Measurements from ENCODE around the gene GRIP2. TPM values are rescaled to one million over a fixed set of nuclear protein-coding genes. Genes with fewer than 3 reads are reported as not detected.
A peak's percentile ranks its signal among the peaks of the same experiment; 100 is the strongest.

GRIP2 gene
- total and polyA plus RNA-seq, 9 of the 15 experiments (the other 6 are each of a cell fraction or from before 2014, with no cell fraction given) = 0.01 TPM; not detected in 7

DNA sequence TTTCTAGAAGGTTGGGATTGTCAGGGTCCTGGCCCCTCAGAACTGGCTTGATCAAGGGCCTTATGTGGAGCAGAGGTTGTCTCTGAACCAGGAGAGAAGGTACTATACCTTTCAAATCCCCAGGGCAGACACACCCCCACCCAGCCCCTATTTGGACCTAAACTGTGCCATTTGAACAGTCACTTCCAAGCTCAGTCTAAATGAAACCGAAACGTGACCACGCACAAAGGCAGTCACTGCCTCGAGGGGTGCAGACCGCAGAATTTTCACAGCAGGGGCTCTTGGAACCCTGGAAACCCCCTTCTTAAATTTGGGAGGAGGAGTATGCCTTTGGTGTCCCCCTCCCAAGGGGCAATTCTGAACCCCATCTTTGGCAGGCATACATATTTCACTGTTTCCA lies 53.7 kb downstream of the GRIP2 start (continued):
- TF ChIP-seq HNRNPUL1 (IDR thresholded peaks at IDR 0.05; ENCODE audit: low read length) (no peak), ZNF766 (CRISPR knock-in tag; conservative IDR thresholded peaks at IDR 0.05) (no peak), JUNB (CRISPR knock-in tag; conservative IDR thresholded peaks at IDR 0.05) (no peak)
- TF ChIP-seq, protein P1, sequence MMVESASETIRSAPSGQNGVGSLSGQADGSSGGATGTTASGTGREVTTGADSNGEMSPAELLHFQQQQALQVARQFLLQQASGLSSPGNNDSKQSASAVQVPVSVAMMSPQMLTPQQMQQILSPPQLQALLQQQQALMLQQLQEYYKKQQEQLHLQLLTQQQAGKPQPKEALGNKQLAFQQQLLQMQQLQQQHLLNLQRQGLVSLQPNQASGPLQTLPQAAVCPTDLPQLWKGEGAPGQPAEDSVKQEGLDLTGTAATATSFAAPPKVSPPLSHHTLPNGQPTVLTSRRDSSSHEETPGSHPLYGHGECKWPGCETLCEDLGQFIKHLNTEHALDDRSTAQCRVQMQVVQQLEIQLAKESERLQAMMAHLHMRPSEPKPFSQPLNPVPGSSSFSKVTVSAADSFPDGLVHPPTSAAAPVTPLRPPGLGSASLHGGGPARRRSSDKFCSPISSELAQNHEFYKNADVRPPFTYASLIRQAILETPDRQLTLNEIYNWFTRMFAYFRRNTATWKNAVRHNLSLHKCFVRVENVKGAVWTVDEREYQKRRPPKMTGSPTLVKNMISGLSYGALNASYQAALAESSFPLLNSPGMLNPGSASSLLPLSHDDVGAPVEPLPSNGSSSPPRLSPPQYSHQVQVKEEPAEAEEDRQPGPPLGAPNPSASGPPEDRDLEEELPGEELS (CRISPR knock-in tag; IDR thresholded peaks at IDR 0.05; ENCODE audit: borderline replicate concordance) = no peak

DNA sequence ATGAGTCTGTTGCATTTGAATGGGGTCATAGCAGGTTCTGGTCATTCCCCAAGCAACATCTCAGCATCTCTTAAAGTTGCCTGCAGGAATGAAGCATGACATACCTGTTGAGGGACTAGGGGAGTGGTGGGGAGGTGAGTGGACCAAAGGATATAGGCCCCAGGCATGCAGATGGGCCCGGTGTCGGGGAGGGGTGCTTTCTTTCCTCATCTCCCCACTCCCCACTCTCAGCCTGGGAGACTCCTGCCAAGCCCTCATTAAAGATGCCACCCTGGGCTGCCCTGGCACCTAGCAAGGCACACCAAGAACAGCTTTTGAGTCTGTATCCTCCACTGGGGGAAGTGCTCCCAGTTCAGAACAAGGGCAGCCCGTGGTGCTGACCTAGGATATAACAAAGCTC lies 54.2 kb downstream of the GRIP2 start:
- Histone ChIP-seq H3K9ac (ENCODE audit: insufficient read depth in 1 of 2, low read depth in 2 of 2, low read length in 2 of 2) (0 out of 4 replicates have a peak overlapping the region, but pooled peaks of 1 of the 2 experiments have one; percentile 49), H3K27me3 (ENCODE audit: control insufficient read depth in 2 of 2, insufficient read depth in 2 of 2, low read length in 2 of 2) (no peaks in the 10 kb centered on the region), H4K20me1 (replicated peaks; ENCODE audit: control insufficient read depth, insufficient read depth, low read length) (0 out of 2 replicates have a peak, but pooled peaks cover 6% of the 10 kb centered on the region), H3K27ac (ENCODE audit: extremely low read depth, low read depth, low read length) (no peak overlapping the region), H3K4me3 (no peak overlapping the region), H3K9me3 (replicated peaks; ENCODE audit: control insufficient read depth, insufficient read depth, low read depth, low read length) (no peaks in the 10 kb centered on the region), H3K4me2 (ENCODE audit: insufficient read depth, low read length) (no peak overlapping the region), H3K4me1 (replicated peaks in 1 of 2; ENCODE audit: control insufficient read depth in 2 of 2, insufficient read depth in 2 of 2, low read length in 2 of 2) (peaks cover 0 to 11% of the 10 kb centered on the region in 2 experiments; a peak in 2 of 5 replicates), H3K9me1 (ENCODE audit: control insufficient read depth, insufficient read depth, low read length) (no peaks in the 10 kb centered on the region), H3K36me3 (ENCODE audit: control insufficient read depth, insufficient read depth, low read length) (peaks cover 87% of the 10 kb centered on the region; the same call in 2 of the 3 replicates), H3K79me2 (ENCODE audit: control insufficient read depth, insufficient read depth, low read length) (no peaks in the 10 kb centered on the region), H2AFZ (ENCODE audit: low read depth, low read length) (no peak overlapping the region)
- FAIRE-seq (no peak), ATAC-seq (no peak), DNase-seq (ENCODE audit: extremely low read depth in 1 of 4, low spot score in 3 of 4) (no peak)
- in situ Hi-C loops (cut with MboI) (no loop called here), intact Hi-C loops (cut with micrococcal nuclease) (no loop called here)
- 92% methylated on average over 3 of the region's 3 CpGs for WGBS (ENCODE audit: insufficient coverage, low coverage, missing lambda C conversion rate)
- POLR2A ChIA-PET = interaction anchor here (0.7 to 2.1 kb wide), 4 partner anchors 10 to 47 kb away, joined by 3 to 10 read pairs (median 3); no protein-coding TSS in a partner anchor
- CTCF ChIA-PET (ENCODE audit: low intra/inter-chr PET ratio) = no interaction called here
- BruUV-seq (replicated peaks) = no TSS peak
- no peak for TF ChIP-seq POLR3G (IDR thresholded peaks at IDR 0.05; ENCODE audit: extremely low read depth, insufficient read length, insufficient replicate concordance)
- TF ChIP-seq, protein P2, sequence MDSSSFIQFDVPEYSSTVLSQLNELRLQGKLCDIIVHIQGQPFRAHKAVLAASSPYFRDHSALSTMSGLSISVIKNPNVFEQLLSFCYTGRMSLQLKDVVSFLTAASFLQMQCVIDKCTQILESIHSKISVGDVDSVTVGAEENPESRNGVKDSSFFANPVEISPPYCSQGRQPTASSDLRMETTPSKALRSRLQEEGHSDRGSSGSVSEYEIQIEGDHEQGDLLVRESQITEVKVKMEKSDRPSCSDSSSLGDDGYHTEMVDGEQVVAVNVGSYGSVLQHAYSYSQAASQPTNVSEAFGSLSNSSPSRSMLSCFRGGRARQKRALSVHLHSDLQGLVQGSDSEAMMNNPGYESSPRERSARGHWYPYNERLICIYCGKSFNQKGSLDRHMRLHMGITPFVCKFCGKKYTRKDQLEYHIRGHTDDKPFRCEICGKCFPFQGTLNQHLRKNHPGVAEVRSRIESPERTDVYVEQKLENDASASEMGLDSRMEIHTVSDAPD (CRISPR knock-in tag; IDR thresholded peaks at IDR 0.05) = no peak
- TF ChIP-seq ZNF282 (CRISPR knock-in tag; IDR thresholded peaks at IDR 0.05) = no peak
- TF ChIP-seq HNRNPH1 (optimal IDR thresholded peaks at IDR 0.05; ENCODE audit: low read depth, low read length) = no peak
- no peak for TF ChIP-seq STAT5A (IDR thresholded peaks at IDR 0.05; ENCODE audit: borderline replicate concordance, low read length)
- TF ChIP-seq, protein P3, sequence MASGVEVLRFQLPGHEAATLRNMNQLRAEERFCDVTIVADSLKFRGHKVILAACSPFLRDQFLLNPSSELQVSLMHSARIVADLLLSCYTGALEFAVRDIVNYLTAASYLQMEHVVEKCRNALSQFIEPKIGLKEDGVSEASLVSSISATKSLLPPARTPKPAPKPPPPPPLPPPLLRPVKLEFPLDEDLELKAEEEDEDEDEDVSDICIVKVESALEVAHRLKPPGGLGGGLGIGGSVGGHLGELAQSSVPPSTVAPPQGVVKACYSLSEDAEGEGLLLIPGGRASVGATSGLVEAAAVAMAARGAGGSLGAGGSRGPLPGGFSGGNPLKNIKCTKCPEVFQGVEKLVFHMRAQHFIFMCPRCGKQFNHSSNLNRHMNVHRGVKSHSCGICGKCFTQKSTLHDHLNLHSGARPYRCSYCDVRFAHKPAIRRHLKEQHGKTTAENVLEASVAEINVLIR (CRISPR knock-in tag; IDR thresholded peaks at IDR 0.05) = no peak

Measured in K562 (cell line).